NCI-H2029 treated with DMSO at 0.1 percent for 48 hours (cell line): ENCODE results near the gene DENND2A.
"Not testable (repeated sequence)": the region's sequence is repeated elsewhere in the genome, so short reads cannot be mapped to it uniquely, and the experiment has no call there.

Source experiments
- DNase-seq: peaks from one replicate; lab custom pipeline; 2025; lab: John Stamatoyannopoulos, UW

Gene DENND2A

GRCh38 chr7:140673063-140673773, 32.6 kb upstream of the DENND2A start:
- DNase-seq, result peak; percentile 28

- DNase-seq, result peak; percentile 9
Measured at GRCh38 chr7:140672382-140673062, 31.9 kb upstream of the DENND2A start, which contains the start of gene ADCK2. Gene ADCK2 (plus strand): TSS chr7:140672945. CDS start chr7:140673331, 386 bp downstream.

- no peak for DNase-seq
Measured at GRCh38 chr7:140671966-140672365, 31.4 kb upstream of the DENND2A start.

DNA sequence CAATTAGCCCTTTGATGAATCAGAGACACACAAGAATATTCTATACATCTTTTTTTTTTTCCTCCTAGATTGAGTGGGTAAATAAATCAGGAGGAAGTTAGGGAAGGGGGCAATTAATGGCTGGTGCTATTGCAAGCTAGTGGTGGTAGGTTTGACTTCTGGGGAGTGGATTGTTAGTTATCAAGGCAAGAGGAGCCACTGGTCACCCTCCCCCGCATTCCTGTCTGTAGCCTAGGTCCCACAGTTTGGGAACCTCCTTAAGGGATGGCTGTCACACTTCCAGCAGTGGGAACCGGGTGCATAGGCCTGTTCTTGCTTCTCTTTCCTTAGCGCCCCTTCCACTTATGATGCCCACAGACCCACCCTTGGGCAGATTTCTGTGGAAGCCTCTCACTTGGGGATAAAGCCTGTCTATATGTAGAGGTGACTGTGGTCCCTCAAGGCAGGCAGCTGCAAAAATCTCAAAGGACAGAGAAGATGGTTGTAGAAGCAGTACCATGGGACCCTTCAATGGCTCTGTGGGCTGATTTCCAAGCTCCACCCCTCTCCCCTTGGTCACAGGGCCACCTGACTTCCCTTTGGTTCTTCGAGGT, 29.8 kb upstream of the DENND2A start:
- no peak for DNase-seq

GRCh38 chr7:140669862-140670261, 29.2 kb upstream of the DENND2A start:
- not testable (repeated sequence) for DNase-seq

DNA sequence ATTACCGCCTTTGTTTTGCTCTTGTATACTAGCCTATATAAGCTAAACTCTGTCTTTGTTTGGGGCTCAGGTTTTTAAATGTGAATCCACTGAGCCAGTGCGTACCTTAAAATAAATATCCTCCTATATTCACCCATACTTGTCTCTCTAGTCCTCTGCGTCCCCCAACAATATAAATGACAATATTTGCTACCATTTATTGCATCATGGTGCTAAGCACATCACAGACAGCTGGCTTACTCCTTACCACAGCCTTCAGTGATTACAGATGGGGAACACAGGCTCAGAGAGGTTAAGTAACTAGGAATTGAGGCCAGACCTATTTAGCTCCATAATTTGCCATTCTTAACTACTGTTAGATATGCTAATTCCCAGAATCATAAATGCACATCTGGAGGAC, 28.7 kb upstream of the DENND2A start:
- no peak for DNase-seq

GRCh38 chr7:140668641-140669040, 28.0 kb upstream of the DENND2A start:
- DNase-seq, result no peak

- DNase-seq, result no peak
Measured at GRCh38 chr7:140667476-140667875, 26.9 kb upstream of the DENND2A start.

GRCh38 chr7:140662938-140663337, 22.3 kb upstream of the DENND2A start:
- not testable (repeated sequence) for DNase-seq

DNA sequence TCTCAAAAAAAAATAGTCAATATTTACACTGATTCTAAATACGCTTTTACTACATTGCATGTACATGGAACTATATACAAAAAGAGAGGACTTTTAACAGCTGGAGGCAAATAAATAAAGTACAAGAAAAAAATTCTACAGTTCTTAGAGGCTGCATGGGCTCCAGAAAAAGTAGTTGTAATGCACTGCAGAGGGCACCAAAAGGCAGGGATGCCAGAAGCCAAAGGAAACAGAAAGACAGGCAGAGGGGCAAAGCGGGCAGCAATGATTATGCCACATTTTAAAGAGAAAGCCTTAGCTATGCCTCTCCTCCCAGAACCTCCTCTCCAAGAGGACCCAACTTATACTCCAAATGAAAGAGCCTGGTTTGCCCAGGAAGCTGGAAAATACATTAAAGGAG, 20.5 kb upstream of the DENND2A start:
- no peak for DNase-seq

GRCh38 chr7:140659856-140660255, 19.2 kb upstream of the DENND2A start:
- no peak for DNase-seq

GRCh38 chr7:140657891-140658290, 17.3 kb upstream of the DENND2A start:
- no peak for DNase-seq

GRCh38 chr7:140656548-140657515, 16.2 kb upstream of the DENND2A start:
- DNase-seq, result peak; percentile 48

GRCh38 chr7:140655511-140656408, 15.1 kb upstream of the DENND2A start:
- DNase-seq, result no peak

DNA sequence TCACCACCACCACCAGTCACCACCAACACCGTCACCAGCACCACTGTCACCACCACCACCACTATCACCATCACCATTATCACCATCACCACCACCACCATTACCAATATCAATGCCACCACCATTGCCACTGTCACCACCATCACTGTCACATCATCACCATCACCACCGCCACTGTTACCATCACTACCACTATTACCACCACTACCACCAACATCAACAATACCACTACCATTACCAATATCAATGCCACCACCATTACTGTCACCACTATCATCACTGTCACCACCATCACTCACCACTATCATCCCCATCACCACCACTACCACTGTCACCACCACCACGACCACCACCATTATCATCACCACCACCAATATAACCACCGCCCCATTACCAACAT, 14.0 kb upstream of the DENND2A start:
- DNase-seq, result no peak

- no peak for DNase-seq
Measured at GRCh38 chr7:140654109-140654387, 13.4 kb upstream of the DENND2A start.

GRCh38 chr7:140653319-140654108, 12.9 kb upstream of the DENND2A start:
- peak; percentile 66 for DNase-seq

DNA sequence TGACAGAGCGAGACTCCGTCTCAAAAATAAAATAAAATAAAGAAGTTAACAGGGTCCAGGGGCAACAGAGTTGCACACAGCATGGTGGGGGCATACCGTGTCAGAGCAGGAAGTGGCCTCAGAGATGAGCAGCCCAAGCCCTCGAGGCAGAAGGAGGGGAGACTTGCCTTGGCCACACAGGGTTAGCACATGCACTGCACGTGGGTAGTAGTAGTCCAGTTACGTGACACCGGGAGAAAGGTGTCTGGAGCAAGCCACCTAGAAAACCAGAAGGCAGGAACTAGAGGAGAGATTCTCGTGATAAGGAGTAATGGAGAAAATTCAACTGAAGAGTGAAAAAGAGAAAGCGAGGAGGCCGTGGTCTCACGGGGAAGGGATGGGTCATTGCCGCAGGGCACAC, 9.8 kb upstream of the DENND2A start:
- DNase-seq, result no peak

DNA sequence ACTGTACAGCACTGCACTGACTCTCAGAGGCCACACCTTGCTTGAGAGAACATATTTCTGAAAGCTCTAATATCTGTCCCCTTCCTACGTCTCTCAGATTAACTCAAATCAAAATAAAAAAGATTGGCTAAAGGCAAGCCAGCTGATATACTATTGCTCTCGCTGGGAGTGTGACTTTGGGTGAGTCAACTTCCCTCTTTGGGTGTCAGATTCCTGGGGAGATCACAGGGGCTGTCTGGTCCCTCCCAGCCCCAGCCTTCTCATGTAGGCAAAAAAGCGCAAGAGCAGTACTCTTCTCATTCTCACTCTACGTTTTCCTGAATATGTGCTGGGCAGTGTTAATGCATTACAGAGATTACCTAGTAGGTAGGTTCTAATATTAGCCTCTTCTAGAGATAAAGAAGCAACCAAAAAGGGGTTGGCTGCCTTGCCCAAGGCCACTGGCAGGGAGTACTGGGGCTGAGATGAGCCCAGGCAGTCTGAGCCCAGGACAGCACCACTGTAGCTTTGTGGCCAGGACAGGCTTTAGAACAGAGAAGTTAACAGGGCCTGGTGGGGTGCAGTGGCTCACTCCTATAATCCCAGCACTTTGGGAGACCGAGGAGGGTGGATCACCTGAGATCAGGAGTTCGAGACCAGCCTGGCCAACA, 9.1 kb upstream of the DENND2A start:
- DNase-seq, result no peak
